ENCODE measurements around the gene DISP1.

Gene DISP1, protein sequence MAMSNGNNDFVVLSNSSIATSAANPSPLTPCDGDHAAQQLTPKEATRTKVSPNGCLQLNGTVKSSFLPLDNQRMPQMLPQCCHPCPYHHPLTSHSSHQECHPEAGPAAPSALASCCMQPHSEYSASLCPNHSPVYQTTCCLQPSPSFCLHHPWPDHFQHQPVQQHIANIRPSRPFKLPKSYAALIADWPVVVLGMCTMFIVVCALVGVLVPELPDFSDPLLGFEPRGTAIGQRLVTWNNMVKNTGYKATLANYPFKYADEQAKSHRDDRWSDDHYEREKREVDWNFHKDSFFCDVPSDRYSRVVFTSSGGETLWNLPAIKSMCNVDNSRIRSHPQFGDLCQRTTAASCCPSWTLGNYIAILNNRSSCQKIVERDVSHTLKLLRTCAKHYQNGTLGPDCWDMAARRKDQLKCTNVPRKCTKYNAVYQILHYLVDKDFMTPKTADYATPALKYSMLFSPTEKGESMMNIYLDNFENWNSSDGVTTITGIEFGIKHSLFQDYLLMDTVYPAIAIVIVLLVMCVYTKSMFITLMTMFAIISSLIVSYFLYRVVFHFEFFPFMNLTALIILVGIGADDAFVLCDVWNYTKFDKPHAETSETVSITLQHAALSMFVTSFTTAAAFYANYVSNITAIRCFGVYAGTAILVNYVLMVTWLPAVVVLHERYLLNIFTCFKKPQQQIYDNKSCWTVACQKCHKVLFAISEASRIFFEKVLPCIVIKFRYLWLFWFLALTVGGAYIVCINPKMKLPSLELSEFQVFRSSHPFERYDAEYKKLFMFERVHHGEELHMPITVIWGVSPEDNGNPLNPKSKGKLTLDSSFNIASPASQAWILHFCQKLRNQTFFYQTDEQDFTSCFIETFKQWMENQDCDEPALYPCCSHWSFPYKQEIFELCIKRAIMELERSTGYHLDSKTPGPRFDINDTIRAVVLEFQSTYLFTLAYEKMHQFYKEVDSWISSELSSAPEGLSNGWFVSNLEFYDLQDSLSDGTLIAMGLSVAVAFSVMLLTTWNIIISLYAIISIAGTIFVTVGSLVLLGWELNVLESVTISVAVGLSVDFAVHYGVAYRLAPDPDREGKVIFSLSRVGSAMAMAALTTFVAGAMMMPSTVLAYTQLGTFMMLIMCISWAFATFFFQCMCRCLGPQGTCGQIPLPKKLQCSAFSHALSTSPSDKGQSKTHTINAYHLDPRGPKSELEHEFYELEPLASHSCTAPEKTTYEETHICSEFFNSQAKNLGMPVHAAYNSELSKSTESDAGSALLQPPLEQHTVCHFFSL (N-terminal part only)

GRCh38 chr1:222814536-222815439, at the start of gene DISP1:
Gene DISP1, plus strand, starts transcription at chr1:222815039. Its CDS starts 127,785 bp downstream, at chr1:222942824.
- peak; percentile 79 for DNase-seq (ENCODE audit: low spot score)

- no peak for DNase-seq (ENCODE audit: low spot score)
These were observed 47.7 kb upstream of the DISP1 start for GRCh38 chr1:222767152-222767571.

- DNase-seq (ENCODE audit: low spot score): no peak
These were observed 46.2 kb upstream of the DISP1 start for GRCh38 chr1:222768592-222768991.

GRCh38 chr1:222769181-222769580, 45.7 kb upstream of the DISP1 start:
- DNase-seq (ENCODE audit: low spot score): no peak

DNA sequence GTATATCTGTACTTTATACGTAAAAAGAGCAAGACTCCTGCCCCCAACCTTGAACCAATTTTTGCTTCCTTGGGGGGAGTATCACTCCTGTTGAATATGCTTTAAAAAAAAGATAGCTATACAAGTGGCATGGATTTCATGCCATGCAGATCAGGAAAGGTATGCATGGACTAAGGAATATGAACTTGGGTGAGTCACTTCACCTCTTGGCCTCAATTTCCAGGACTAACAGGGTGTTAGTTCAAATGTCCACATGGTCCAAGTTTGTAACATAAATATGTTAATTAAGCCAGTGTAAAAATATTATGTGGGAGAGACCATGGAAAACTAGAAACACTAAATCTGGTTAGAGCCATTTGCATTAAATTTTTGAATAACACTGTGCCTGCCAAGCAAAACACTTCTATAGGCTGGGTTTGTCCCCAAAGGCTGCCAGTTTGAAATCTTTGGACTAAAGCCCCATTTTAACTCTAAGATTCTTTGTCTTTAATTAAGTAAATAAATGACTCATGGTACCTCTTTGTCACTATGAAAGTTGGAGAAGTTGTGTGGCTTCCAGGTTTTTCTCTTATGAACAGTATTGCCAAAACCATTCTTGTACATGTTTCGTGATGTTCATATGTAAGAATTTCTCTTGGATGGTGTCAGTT, 44.7 kb upstream of the DISP1 start:
- DNase-seq (ENCODE audit: low spot score): no peak

DNA sequence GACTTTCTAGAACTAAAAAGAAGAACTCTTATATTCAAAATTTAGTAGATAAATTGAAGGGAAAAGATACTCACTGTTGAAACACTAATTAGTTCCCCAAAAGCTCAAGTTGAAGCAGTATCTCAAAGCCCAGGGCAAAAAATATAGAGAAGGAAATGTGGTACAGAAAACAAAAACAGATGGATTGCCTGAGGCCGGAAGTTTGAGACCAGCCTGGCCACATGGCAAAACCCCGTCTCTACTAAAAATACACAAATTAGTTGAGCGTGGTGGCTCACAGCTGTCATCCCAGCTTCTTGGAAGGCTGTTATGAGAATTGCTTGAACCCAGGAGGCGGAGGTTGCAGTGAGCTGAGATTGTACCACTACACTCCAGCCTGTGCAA, 41.9 kb upstream of the DISP1 start:
- DNase-seq (ENCODE audit: low spot score): no peak

- no peak for DNase-seq (ENCODE audit: low spot score)
These were observed 37.4 kb upstream of the DISP1 start for GRCh38 chr1:222777463-222777862.

DNA sequence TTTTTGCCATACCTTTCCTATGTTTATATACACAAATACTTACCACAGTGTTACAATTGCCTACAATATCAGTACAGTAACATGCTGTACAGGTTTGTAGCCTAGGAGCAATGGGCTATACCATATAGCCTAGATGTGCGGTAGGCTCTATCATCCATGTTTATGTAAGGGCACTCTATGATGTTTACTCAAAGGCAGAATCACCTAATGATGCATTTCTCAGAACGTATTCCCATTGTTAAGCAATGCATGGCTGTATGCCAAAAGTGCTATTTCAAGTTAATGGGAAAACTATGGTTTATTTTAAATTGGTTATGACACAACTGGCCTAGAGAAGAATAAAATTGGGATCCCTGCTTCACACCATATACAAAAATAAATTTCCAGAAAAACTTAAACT, 36.9 kb upstream of the DISP1 start:
- no peak for DNase-seq (ENCODE audit: low spot score)

DNA sequence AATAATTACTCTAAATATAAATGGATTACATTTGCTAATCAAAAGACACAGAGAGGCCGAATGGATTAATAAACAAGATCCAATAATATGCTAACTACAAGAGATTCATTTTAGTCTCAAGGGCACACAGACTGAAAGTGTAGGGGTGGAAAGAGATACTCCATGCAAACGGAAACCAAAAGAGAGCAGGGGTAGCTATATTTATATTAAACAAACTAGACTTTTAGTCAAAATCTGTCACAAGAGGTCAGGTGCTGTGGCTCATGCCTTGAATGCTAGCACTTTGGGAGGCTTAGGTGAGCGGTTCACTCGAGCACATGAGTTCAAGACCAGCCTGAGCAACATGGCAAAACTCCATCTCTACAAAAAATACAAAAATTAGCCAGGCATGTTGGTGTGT, 33.6 kb upstream of the DISP1 start:
- DNase-seq (ENCODE audit: low spot score): no peak

- no peak for DNase-seq (ENCODE audit: low spot score)
These were observed 31.8 kb upstream of the DISP1 start for GRCh38 chr1:222783051-222783450.

DNA sequence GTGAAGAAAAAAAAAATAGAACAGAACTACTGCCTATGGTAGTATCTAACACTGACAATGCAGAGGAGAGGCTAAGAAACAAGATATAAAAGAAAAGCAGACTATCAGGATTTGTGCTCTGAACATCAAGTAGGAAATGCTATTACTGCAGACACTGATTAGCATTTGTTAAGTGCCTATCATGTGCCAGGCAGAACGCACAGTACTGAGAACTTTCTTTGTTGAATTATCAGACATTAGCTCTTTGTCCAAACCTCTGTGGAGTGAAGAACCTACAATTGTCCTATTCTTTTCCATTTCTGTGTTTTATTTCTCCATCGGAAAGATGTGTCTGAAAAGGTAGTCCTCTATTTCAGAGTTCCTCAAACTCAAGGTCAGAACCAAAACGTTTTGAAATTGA, 30.5 kb upstream of the DISP1 start:
- DNase-seq (ENCODE audit: low spot score): no peak

GRCh38 chr1:222784916-222785315, 29.9 kb upstream of the DISP1 start:
- no peak for DNase-seq (ENCODE audit: low spot score)

- no peak for DNase-seq (ENCODE audit: low spot score)
These were observed 29.3 kb upstream of the DISP1 start for GRCh38 chr1:222785529-222785928.

DNA sequence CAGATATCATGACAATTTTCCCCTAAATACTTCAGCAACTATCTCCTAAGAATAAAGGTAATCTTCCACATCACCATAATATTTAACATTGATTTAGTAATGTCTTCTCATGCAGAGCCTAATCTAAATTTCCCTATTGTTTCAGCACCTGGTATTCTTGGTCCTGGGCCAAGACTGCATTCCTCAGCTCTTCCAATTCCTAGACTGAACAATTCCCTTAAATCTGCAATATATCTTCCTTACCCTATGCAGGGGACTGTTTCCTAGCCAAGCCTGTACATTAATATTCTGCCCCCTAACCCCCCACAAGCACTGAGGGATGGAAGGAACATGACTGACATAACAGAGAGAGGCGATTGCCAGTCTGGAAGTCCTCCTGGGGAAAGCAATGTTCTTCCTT, 28.7 kb upstream of the DISP1 start:
- DNase-seq (ENCODE audit: low spot score): peak; percentile 42

DNA sequence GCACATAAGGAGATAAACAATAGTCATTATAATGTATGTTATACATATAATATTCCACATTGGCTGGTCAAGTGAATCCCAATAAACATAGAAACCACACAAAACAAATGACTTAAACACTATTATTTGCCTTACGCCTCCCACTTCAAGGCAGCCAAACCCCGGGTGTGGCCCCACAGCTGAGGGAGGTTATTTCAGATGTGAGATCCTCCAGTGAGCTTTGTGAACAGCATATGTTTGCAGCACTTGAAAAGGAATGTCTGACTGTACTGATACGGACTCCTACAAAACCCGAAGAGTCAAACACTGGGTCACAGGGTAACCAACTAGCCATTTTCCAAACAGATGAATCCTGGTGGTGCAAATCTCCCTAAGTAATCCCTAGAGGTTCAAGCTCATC, 27.1 kb upstream of the DISP1 start:
- no peak for DNase-seq (ENCODE audit: low spot score)

- DNase-seq (ENCODE audit: low spot score): no peak
These were observed 26.3 kb upstream of the DISP1 start for GRCh38 chr1:222788402-222789156.

- no peak for DNase-seq (ENCODE audit: low spot score)
These were observed 24.7 kb upstream of the DISP1 start for GRCh38 chr1:222790115-222790514.

DNA sequence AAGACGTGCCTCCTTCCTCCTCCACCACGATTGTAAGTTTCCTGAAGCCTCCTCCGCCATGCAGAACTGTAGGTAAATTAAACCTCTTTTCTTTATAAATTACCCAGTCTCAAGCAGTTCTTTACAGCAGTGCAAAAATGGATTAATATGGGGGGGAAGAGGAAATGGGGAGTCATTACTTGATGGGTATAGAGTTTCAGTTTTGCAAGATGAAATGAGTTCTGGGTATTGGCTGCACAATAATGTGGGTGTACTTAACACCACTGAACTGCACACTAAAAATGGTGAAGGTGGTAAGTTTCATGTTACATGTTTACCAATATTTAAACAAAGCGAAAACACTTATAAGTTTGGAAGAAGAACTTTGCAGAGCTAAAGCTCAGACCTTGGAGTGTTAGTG, 24.3 kb upstream of the DISP1 start:
- DNase-seq (ENCODE audit: low spot score): no peak

DNA sequence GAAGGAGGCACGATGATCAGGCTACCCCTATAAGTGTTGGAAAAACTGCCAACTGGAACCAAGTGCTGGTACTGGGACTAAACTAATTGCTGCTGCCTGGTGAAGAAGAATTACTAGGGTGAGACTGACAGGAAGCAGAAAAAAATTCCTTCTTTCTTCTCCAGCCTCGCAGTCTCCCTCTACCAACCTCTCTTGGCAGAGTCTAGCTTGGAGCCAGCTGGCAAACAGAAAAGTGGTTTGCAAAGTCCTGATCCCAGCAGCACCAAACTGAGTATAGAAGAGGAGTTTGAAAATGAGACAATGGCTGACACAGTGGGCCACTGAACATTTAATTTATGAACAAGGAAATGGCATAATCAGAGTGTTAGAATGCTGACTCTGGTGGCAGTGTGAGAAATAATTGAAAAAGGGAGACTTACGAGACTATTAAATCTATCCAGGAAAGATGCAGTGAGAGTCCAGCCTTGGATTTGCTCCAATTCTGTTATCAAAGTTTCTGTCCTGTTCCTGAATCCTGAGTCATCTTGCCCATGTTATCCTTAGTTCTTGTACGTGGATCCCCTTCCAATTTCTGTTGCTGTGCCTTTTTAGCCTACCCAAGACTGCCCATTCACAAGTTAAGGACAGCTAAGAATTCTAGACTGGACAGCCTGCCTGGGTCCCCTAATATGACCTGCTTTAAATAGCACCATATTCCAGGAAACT, 23.7 kb upstream of the DISP1 start:
- no peak for DNase-seq (ENCODE audit: low spot score)
